Mesenchymal stem cell (in vitro differentiated cells and primary cell): Measurements from ENCODE around the gene MAN2B2.
A peak's percentile ranks its signal among the peaks of the same experiment; 100 is the strongest.

Experiments used
- DNase-seq: peaks from one replicate; pipeline ENCODE4 v3.0.0-alpha.2; 2013
- H2AFZ ChIP-seq: one replicate; pipeline ENCODE4 v1.6.1; 2013; ENCODE audit warnings: low read depth, mild to moderate bottlenecking, control low read depth, inconsistent platforms, low read length, moderate library complexity
- H2AK5ac ChIP-seq: 2 replicates; pipeline ENCODE4 v1.6.1; 2013; ENCODE audit warnings: low read length, moderate library complexity, mild to moderate bottlenecking, inconsistent platforms; ENCODE audit not compliant: severe bottlenecking
- H2BK120ac ChIP-seq: one replicate; pipeline ENCODE4 v1.6.1; 2013; ENCODE audit warnings: low read depth, mild to moderate bottlenecking, inconsistent platforms, low read length, moderate library complexity
- H2BK12ac ChIP-seq, 2 experiments: one replicate each; pipeline ENCODE4 v1.6.1; 2013; ENCODE audit warnings: inconsistent platforms in 2 of 2, low read length in 2 of 2, mild to moderate bottlenecking in 2 of 2, moderate library complexity in 2 of 2, control low read depth in 1 of 2
- H2BK15ac ChIP-seq: one replicate; pipeline ENCODE4 v1.6.1; 2013; ENCODE audit warnings: mild to moderate bottlenecking, low read depth, inconsistent platforms; ENCODE audit not compliant: poor library complexity, severe bottlenecking
- H2BK5ac ChIP-seq: 2 replicates; pipeline ENCODE4 v1.6.1; 2013; ENCODE audit warnings: low read depth, mild to moderate bottlenecking, low read length, control low read depth, inconsistent platforms; ENCODE audit not compliant: poor library complexity, severe bottlenecking
- H3K14ac ChIP-seq, 2 experiments: one replicate each; pipeline ENCODE4 v1.6.1; 2013; ENCODE audit warnings: inconsistent platforms in 2 of 2, low read length in 2 of 2, control low read depth in 1 of 2, mild to moderate bottlenecking in 1 of 2, moderate library complexity in 1 of 2
- H3K18ac ChIP-seq, 2 experiments: one replicate each; pipeline ENCODE4 v1.6.1; 2013; ENCODE audit warnings: inconsistent platforms in 2 of 2, low read length in 2 of 2, control low read depth in 1 of 2, low read depth in 1 of 2, mild to moderate bottlenecking in 1 of 2
- H3K23ac ChIP-seq, 2 experiments: one replicate each; pipeline ENCODE4 v1.6.1; 2013; ENCODE audit warnings: inconsistent platforms in 2 of 2, low read length in 2 of 2, mild to moderate bottlenecking in 2 of 2, moderate library complexity in 2 of 2, control low read depth in 1 of 2
- H3K27ac ChIP-seq: 2 replicates; pipeline ENCODE4 v1.5.1; 2013; ENCODE audit warnings: mild to moderate bottlenecking, moderate library complexity, low read length, control low read depth, inconsistent platforms; ENCODE audit not compliant: poor library complexity, severe bottlenecking
- H3K27me3 ChIP-seq, 2 experiments: 2 replicates each; pipeline versions ENCODE4 v1.6.1 to v1.7.0; 2013; ENCODE audit warnings: low read length in 2 of 2, mild to moderate bottlenecking in 2 of 2, moderate library complexity in 2 of 2, control low read depth in 1 of 2, inconsistent platforms in 1 of 2; ENCODE audit not compliant: control insufficient read depth in 1 of 2, insufficient read depth in 1 of 2
- H3K36me3 ChIP-seq, 2 experiments: 2 replicates each; pipeline versions ENCODE4 v1.6.1 to v1.7.0; 2013; ENCODE audit warnings: low read length in 2 of 2, control low read depth in 1 of 2, inconsistent platforms in 1 of 2, low read depth in 1 of 2, mild to moderate bottlenecking in 1 of 2; ENCODE audit not compliant: insufficient read depth in 2 of 2, control insufficient read depth in 1 of 2
- H3K4ac ChIP-seq, 2 experiments: one replicate each; pipeline ENCODE4 v1.6.1; 2013; ENCODE audit warnings: inconsistent platforms in 2 of 2, low read length in 2 of 2, mild to moderate bottlenecking in 2 of 2, moderate library complexity in 2 of 2, control low read depth in 1 of 2, low read depth in 1 of 2
- H3K4me1 ChIP-seq: 2 replicates; pipeline ENCODE4 v1.6.1; 2013; ENCODE audit warnings: low read depth, low read length, control low read depth; ENCODE audit not compliant: control insufficient read depth, insufficient read depth
- H3K4me2 ChIP-seq: 2 replicates; pipeline ENCODE4 v1.6.1; 2013; ENCODE audit warnings: low read length, mild to moderate bottlenecking, inconsistent platforms; ENCODE audit not compliant: poor library complexity, severe bottlenecking
- H3K4me3 ChIP-seq, 2 experiments: 2 replicates each; pipeline versions ENCODE4 v1.5.1 to v1.7.0; 2013; ENCODE audit warnings: low read length in 2 of 2, mild to moderate bottlenecking in 2 of 2, control low read depth in 1 of 2, low read depth in 1 of 2; ENCODE audit not compliant: insufficient read depth in 1 of 2
- H3K79me1 ChIP-seq: replicated peaks from 2 replicates; pipeline ENCODE4 v1.6.1; 2013; ENCODE audit warnings: mild to moderate bottlenecking, control low read depth, low read length, inconsistent platforms; ENCODE audit not compliant: poor library complexity, severe bottlenecking
- H3K9ac ChIP-seq: 2 replicates; pipeline ENCODE4 v1.7.0; 2013; ENCODE audit warnings: mild to moderate bottlenecking, low read length, moderate library complexity
- H3K9me3 ChIP-seq: 2 replicates; pipeline ENCODE4 v1.7.0; 2013; ENCODE audit warnings: mild to moderate bottlenecking, low read length; ENCODE audit not compliant: control insufficient read depth
- H4K8ac ChIP-seq: one replicate; pipeline ENCODE4 v1.6.1; 2013; ENCODE audit warnings: inconsistent platforms, mild to moderate bottlenecking, low read length, moderate library complexity
- H4K91ac ChIP-seq: one replicate; pipeline ENCODE4 v1.6.1; 2013; ENCODE audit warnings: mild to moderate bottlenecking, low read length, inconsistent platforms
- WGBS: methylation state at CpG from one replicate; pipeline ENCODE4 v1.1.7; 2013; ENCODE audit warnings: mixed read lengths; 5-methylcytosine and 5-hydroxymethylcytosine counted together

MAN2B2 gene

GRCh38 chr4:6602289-6602688 lies 27.3 kb downstream of the MAN2B2 start:
- WGBS, result 92% methylated on average over 6 of the region's 6 CpGs
- Histone ChIP-seq H4K91ac (no peak overlapping the region), H2BK15ac (no peak overlapping the region), H3K4me3 (no peak overlapping the region), H3K23ac (no peak overlapping the region), H3K14ac (no peak overlapping the region), H3K4me1 (no peaks in the 10 kb centered on the region), H4K8ac (no peak overlapping the region), H3K36me3 (peaks cover 72 to 73% of the 10 kb centered on the region in 2 experiments), H3K18ac (no peak overlapping the region), H2BK12ac (no peak overlapping the region), H3K27ac (no peak overlapping the region), H2BK120ac (no peak overlapping the region), H3K9ac (no peak overlapping the region), H2AK5ac (no peak overlapping the region), H3K4me2 (no peak overlapping the region), H3K9me3 (peaks cover 15% of the 10 kb centered on the region), H3K27me3 (no peaks in the 10 kb centered on the region), H3K4ac (no peak overlapping the region), H3K79me1 (no peaks in the 10 kb centered on the region), H2BK5ac (no peak overlapping the region), H2AFZ (no peak overlapping the region)
- DNase-seq, result no peak

GRCh38 chr4:6603128-6603527 lies 28.1 kb downstream of the MAN2B2 start:
- H2BK15ac ChIP-seq, result no peak overlapping the region
- no peaks in the 10 kb centered on the region for H3K27me3 ChIP-seq
- WGBS, result 84% methylated on average over 8 of the region's 12 CpGs
- no peak overlapping the region for H3K27ac ChIP-seq
- no peak overlapping the region for H2BK120ac ChIP-seq
- no peak overlapping the region for H3K14ac ChIP-seq
- H2BK5ac ChIP-seq, result no peak overlapping the region
- H3K4me1 ChIP-seq, result no peaks in the 10 kb centered on the region
- no peak overlapping the region for H3K4me3 ChIP-seq
- no peak overlapping the region for H4K91ac ChIP-seq
- no peaks in the 10 kb centered on the region for H3K79me1 ChIP-seq
- no peak overlapping the region for H3K9ac ChIP-seq
- peaks cover 15% of the 10 kb centered on the region for H3K9me3 ChIP-seq
- no peak overlapping the region for H3K4me2 ChIP-seq
- H2AK5ac ChIP-seq, result no peak overlapping the region
- no peak overlapping the region for H2BK12ac ChIP-seq
- no peak overlapping the region for H3K23ac ChIP-seq
- H3K18ac ChIP-seq, result no peak overlapping the region
- no peak overlapping the region for H3K4ac ChIP-seq
- no peak overlapping the region for H4K8ac ChIP-seq
- DNase-seq, result no peak
- H3K36me3 ChIP-seq, result peaks cover 64 to 72% of the 10 kb centered on the region in 2 experiments
- no peak overlapping the region for H2AFZ ChIP-seq

- no peak overlapping the region for H2BK15ac ChIP-seq
- no peak overlapping the region for H2AFZ ChIP-seq
- no peak overlapping the region for H2BK5ac ChIP-seq
- peak overlapping the region in 1 of 2 experiments; percentile 10 for H3K4me3 ChIP-seq
- H3K79me1 ChIP-seq, result no peaks in the 10 kb centered on the region
- H3K14ac ChIP-seq, result no peak overlapping the region
- no peak overlapping the region for H2AK5ac ChIP-seq
- no peak overlapping the region for H3K4me2 ChIP-seq
- no peaks in the 10 kb centered on the region for H3K4me1 ChIP-seq
- no peak overlapping the region for H3K4ac ChIP-seq
- H4K91ac ChIP-seq, result no peak overlapping the region
- no peak overlapping the region for H3K18ac ChIP-seq
- no peak overlapping the region for H2BK120ac ChIP-seq
- no peak overlapping the region for H3K23ac ChIP-seq
- H2BK12ac ChIP-seq, result no peak overlapping the region
- peaks cover 72 to 75% of the 10 kb centered on the region in 2 experiments for H3K36me3 ChIP-seq
- H3K9ac ChIP-seq, result no peak overlapping the region
- DNase-seq, result no peak
- H4K8ac ChIP-seq, result no peak overlapping the region
- peaks cover 15% of the 10 kb centered on the region for H3K9me3 ChIP-seq
- no peak overlapping the region for H3K27ac ChIP-seq
- no peaks in the 10 kb centered on the region for H3K27me3 ChIP-seq
- 97% methylated on average over 8 of the region's 8 CpGs for WGBS
Observed at GRCh38 chr4:6605114-6605513, 30.1 kb downstream of the MAN2B2 start.

- H2BK12ac ChIP-seq, result no peak overlapping the region
- no peak overlapping the region for H4K91ac ChIP-seq
- no peaks in the 10 kb centered on the region for H3K79me1 ChIP-seq
- peaks cover 15% of the 10 kb centered on the region for H3K9me3 ChIP-seq
- H3K4ac ChIP-seq, result no peak overlapping the region
- no peak overlapping the region for H3K27ac ChIP-seq
- no peak overlapping the region for H3K4me2 ChIP-seq
- no peaks in the 10 kb centered on the region for H3K27me3 ChIP-seq
- no peak overlapping the region for H3K23ac ChIP-seq
- no peak overlapping the region for H2BK5ac ChIP-seq
- peaks cover 72 to 73% of the 10 kb centered on the region in 2 experiments for H3K36me3 ChIP-seq
- DNase-seq, result no peak
- no peak overlapping the region for H3K4me3 ChIP-seq
- H3K9ac ChIP-seq, result no peak overlapping the region
- H2AFZ ChIP-seq, result no peak overlapping the region
- H4K8ac ChIP-seq, result no peak overlapping the region
- H3K14ac ChIP-seq, result no peak overlapping the region
- WGBS, result 97% methylated on average over 2 of the region's 2 CpGs
- no peak overlapping the region for H2AK5ac ChIP-seq
- H2BK15ac ChIP-seq, result no peak overlapping the region
- no peaks in the 10 kb centered on the region for H3K4me1 ChIP-seq
- H2BK120ac ChIP-seq, result no peak overlapping the region
- H3K18ac ChIP-seq, result no peak overlapping the region
Observed at GRCh38 chr4:6605605-6606004, 30.6 kb downstream of the MAN2B2 start.
